ENCODE measurements around the gene SPINK13. TPM values are rescaled to one million over a fixed set of nuclear protein-coding genes. Genes with fewer than 3 reads are reported as not detected.
"Not testable (repeated sequence)": the region's sequence is repeated elsewhere in the genome, so short reads cannot be mapped to it uniquely, and the experiment has no call there.

SPINK13 gene, protein sequence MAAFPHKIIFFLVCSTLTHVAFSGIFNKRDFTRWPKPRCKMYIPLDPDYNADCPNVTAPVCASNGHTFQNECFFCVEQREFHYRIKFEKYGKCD
- not detected for total RNA-seq
- long read RNA-seq: 0 reads

DNA sequence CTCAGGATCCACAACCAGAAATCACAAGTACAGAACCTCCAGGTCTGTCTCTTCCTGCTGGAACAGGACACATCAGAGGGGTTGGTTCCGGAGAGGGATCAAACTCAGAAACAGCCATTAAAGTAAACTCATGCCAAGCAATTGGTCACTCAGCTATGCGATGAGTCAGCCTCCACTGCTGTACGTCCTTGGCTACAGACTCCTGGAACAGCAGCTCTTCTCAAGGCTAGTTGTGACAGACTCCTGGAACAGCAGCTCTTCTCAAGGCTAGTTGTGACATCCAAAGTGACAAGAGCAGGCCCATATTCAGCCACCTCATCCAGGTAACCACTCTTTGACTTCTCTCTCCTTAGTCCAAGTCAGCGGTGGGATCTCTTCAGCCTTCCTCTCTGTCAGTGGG, at the start of gene SPINK13:
Gene SPINK13, plus strand, starts transcription at position 229 of the 400 bp plus-strand sequence. CDS start 1,279 bp downstream, outside the sequence.
- no peak for DNase-seq (ENCODE audit: low spot score)

DNA sequence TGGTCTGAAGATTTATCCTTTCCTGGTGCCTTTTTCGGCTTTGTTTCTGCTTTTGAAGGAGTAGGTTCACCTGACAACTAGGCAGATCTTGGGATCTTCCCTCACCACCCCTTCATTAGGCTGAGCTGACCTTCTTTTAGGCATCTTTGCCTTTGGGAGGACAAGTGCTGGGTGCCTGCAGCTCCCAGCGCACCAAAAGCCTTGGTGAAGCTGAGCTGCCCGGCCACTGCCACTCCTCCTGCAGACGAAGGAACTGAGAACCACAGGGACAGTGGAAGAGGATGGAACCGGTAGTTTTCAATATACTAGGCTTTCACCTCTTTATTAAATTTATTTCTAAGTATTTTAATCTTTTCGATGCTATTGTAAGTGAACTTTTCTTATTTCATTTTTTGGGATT, 47.1 kb upstream of the SPINK13 start:
- DNase-seq (ENCODE audit: low spot score): no peak

DNA sequence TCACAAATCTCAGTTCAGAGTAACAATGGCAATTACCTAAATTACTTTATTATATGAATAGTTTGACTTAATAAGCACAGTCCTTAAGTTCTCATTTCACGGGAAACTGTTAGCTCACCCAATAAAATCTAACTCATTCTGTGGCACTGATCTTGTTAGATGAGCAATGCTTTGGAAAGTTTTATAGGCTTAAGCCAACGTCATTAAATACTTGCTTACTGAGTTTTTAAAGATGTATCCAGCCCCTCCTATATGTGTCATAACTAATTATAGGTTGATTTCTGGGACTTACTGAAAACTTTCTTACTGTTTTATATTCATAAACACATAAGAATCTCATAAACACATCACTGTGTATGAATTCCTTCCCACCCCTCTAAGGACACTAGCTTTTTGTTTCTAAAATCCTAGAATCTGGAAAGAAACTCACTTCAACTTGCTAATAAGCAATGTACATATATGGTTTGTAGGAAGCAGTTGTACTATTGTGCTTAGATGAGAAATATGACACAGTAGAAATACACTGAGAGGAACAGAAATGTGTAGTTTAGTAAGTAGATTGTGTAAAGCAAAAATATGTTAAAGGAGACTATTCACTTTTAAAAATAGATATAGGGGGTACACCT, 44.4 kb upstream of the SPINK13 start:
- no peak for DNase-seq (ENCODE audit: low spot score)

DNA sequence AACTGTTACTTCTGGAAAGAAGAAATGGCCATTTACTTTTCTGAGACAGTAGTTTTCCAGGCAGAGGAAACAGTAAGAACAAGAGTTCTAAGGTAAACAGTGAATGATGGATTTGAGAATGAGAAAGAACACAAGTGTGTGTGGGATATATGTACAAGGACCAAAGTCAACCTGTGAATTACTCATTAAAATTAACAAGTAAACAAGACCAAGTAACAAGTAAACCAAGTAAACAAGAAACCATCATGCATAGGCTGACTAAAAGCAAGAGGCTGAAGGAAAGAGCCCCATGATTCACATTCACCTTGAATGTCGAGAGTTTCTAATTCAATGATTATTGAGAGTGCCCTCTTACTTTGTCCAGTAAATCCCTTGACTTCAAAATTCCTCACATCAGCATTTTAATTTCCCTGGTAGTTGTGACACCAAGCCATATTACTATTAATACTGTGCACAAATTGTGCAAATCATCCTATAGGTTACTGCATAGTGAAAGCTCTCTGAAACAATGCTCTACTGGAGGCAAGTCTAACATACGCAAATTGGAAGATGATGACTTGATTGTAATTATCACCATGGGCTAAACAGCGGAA, 40.1 kb upstream of the SPINK13 start:
- DNase-seq (ENCODE audit: low spot score): no peak

DNA sequence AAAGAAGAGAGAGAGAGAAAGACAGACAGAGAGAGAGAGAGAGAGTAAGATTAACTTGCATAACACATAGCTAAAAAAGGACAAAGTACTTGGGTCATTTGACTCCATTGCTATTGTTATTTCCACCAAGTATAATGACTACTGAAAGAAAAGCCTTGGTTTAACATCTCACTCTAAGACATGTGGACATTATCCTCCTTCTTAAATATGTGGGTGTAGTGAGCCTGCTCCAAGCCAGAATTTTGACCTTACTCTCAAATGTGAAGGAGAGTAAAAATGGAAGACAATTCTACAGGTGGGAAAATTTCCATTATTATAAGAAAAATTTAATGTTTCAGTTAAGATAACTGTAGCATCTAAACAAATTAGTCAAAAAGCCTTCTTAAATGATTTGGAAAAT, 38.8 kb upstream of the SPINK13 start:
- DNase-seq (ENCODE audit: low spot score): no peak

DNA sequence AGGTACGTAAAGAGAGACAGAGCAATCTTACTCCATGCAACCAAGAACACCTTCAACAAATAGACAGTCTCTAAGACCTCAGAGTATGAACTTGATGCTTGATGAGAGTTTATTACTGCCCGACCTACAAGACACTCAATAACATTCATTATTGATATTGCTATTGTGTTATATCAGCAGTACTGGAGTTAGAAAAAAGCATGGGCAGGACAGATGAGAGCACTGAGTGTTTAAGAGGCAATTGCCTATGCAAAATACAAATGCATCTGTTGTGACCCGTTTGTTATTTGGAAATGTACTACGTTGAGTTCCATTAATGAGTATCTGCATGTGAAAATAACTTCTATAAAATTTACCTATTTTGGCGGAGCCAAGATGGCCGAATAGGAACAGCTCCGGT, 38.4 kb upstream of the SPINK13 start:
- no peak for DNase-seq (ENCODE audit: low spot score)

DNA sequence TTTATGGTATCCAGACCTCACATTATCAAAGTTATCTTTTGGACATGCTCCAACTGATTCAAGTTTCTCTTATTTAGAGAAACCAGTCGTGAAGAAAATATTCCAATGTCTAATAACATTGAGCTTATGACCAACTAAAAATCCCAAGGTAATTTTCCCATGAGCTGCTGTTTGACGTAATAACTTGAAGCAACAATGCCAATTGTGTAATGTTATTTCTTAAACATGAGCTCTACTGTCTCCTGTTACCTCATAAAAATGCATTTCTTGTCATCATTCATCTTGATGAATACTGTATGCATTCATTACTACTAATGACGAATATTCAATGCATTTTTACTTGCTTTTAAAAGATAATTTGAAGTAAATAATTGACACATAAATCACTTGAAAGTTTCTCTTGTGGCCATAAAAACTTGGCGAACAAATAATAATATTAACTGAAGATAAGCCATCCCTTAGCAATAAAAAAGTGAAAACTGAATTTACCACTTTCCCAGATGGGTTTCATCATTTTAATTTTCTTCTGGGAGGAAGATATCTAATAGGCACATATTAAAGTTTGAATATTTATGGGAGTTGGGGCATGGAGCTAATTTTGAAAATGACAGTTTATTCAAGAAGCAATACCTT, 30.7 kb upstream of the SPINK13 start:
- no peak for DNase-seq (ENCODE audit: low spot score)

DNA sequence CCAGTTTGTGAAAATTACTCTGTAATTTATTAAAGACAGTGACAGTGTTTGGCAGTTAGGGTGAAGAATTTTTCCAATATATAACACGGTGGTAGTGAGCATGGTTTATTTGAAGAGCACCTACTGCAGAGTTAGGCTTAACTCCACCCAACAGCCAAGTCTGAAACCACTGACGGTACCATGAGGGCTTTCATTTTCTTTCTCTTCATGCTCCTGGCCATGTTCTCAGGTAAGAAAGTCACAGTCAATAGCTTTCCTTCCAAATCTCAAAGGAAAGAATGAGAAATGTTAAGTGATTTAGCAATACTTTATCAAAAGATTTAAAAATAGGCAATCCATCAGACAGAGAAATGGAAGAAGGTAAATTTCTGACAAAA, 30.2 kb upstream of the SPINK13 start, which contains the start of gene MARCOL:
Gene MARCOL, plus strand, starts transcription at position 108 of the 377 bp plus-strand sequence. Its CDS starts 73 bp downstream, at position 181.
- no peak for DNase-seq (ENCODE audit: low spot score)

DNA sequence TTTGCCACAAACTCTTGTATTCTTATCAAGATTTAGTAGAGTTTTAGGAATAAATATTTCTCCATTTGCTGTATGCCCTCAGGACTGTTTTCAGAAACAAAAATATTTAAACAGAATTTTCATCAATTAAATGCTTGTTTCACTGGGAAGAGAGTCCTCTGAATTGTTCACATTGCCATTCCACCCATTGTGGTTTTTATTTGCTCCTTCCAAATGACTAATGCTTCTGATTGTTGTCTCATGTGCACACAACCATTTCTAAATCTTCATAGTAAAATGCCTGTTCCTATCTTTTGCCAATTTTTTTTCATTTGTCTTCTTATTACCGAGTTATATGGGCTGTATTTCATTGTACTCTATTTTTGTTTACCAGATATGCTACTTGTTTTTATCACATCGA, 19.7 kb upstream of the SPINK13 start:
- DNase-seq (ENCODE audit: low spot score): no peak

DNA sequence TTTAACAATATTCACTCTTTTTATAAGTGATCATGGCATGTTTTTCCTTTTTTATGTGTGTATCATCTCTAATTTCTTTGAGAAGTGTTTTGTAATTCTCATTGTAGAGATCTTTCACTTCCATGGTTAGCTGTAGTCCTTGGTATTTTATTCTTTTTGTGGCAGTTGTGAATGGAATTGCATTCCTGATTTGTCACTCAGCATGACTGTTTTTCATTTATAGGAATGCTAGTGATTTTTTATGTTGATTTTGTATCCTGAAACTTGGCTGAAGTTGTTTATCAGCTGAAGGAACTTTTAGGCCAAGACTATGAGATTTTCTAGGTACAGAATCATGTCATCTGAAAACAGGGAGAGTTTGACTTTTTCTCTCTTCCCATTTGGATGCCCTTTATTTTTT, 13.1 kb upstream of the SPINK13 start:
- DNase-seq (ENCODE audit: low spot score): no peak

DNA sequence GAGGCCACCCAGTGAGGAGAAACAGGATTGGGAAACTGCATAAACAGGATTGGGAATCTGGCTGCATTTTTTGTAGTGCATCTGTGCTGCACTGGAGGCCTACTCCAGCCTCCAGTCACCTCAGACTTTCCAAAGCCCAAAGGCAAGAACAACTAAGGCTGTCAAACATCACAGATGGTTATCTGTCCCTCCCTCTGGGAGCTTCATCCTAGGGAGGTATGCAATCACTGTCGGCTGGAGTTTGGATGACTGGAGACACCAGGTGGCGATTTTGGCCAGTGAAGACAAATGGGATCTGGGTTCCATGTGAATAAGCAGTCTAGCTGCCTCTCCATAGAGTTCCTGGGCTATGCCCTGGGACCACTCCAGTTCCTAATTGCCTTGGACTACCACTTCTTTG, 9.3 kb upstream of the SPINK13 start:
- no peak for DNase-seq (ENCODE audit: low spot score)

DNA sequence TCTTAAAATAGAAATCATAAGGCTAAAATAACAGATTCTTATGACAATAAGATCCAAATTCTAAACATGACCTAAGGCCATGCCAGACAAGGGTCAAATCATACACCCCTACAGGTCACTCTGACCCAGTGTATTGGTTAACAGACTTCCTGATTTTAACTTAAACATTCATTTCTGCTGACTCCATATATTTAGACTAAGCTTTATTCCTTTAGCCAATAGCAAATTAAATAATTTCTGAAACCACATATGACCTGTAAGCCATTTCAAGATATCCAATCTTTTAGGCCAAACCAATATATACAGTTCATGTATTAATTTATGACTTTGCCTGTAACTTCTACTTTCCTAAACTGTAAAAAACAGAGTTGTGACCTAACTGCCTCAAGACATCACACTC, 7.4 kb upstream of the SPINK13 start:
- DNase-seq (ENCODE audit: low spot score): no peak

DNA sequence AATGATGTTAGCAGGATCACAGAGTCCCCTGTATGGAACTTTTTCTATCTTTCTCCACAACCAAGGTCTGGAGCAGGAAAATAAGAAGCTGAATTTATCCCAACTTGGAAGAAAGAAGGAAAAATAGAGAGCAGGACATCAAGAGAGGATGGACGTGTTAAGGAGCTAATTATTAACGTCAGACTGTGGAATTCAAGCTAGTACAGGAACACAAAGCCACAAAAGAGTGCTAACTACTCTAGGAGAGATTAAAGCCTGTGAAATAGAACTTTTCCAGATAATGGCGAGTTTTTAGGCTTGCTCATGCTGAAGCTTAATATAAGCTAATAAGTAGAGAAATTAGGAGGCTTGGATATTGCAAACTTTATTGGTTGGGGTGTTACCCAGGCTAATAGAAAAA, 632 bp upstream of the SPINK13 start:
- no peak for DNase-seq (ENCODE audit: low spot score)

DNA sequence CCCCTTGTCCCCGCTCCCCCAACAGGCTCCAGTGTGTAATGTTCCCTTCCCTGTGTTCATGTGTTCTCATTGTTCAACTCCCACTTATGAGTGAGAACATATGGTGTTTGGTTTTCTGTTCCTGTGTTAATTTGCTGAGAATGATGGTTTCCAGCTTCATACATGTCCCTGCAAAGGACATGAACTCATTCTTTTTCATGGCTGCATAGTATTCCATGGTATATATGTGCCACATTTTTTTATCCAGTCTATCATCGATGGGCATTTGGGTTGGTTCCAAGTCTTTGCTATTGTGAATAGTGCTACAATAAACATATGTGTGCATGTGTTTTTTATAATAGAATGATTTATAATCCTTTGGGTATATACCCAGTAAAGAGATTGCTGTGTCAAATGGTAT, 6.5 kb downstream of the SPINK13 start:
- not testable (repeated sequence) for DNase-seq (ENCODE audit: low spot score)

DNA sequence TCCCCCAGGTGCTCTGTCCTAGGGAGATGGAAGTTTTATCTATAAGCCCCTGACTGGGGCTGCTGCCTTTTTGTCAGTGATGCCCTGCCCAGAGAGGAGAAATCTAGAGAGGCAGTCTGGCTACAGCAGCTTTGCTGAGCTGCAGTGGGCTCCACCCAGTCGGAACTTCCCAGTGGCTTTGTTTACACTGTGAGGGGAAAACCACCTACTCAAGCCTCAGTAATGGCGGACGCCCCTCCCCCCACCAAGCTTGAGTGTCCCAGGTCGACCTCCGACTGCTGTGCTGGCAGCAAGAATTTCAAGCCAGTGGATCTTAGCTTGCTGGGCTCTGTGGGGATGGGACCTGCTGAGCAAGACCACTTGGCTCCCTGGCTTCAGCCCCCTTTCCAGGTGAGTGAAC, 12.3 kb downstream of the SPINK13 start:
- not testable (repeated sequence) for DNase-seq (ENCODE audit: low spot score)

DNA sequence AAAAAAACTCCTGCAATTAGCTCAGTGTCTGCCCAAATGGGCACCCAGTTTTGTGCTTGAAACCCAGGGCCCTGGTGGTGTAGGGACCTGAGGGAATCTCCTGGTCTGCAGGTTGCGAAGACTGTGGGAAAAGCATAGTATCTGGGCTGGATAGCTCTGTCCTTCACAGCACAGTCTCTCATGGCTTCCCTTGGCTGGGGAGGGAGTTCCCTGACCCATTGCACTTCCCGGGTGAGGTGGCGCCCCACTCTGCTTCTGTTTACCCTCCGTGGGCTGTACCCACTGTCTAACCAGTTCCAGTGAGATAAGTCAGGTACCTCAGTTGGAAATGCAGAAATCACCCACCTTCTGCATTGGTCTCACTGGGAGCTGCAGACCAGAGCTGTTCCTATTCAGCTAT, 12.7 kb downstream of the SPINK13 start:
- not testable (repeated sequence) for DNase-seq (ENCODE audit: low spot score)

DNA sequence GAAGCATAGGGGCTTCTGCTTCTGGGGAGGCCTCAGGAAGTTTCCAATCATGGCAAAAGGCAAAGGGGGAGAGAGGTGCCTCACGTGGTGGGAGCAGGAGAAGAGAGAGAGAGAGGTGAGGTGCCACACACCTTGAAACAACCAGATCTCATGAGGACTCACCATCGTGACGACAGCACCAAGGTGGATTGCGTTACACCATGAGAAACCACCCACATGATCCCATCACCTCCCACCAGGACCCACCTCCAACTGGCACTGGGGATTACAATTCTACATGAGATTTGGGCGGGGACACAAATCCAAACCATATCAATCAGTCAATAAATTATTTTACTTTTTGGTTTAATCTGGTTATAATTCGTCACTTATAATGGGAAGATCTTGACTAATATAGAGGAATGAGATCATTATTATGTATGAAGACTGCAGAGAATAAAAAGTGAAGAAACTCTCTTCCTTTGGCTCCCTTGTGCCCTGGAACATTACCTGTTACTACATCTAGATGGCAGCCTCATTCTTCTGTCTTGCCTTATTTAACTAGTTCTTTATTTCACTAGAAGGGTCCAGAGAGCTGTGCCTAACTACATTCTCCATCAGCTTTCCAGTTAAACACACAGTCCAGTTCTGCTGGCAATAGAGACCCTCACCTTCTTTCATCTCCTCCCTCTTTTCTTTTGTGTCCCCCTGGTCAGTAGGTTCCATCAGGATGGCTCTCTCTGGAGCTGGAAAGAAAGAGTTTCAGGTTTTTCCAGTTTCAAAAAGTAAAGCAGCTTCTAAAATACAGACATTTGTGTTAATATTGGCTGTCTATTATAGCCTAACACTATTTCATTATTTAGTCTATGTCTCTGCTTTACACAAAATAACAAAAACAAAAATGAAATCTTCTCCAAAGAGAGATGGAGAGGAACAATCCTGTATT, 21.9 kb downstream of the SPINK13 start:
- DNase-seq (ENCODE audit: low spot score): no peak

DNA sequence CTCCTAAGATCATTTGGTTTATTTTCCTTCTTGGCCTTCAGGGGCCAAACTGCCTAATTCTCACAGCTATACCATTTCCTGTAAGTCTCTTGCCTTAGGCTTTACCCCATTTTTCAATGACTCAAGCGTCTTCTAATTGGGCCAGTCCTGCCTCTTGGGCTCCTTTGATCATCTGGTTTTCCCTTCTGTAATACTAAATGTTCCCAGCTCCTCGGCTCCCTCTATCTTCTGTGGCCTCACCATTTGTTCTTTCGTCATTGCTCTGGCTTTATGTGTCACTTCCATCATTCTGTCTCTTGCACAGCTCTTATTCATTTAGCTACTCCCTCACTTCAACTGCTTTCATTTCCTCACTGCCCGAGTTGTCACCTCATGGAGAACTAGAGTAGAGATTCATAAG, 29.1 kb downstream of the SPINK13 start:
- no peak for DNase-seq (ENCODE audit: low spot score)

DNA sequence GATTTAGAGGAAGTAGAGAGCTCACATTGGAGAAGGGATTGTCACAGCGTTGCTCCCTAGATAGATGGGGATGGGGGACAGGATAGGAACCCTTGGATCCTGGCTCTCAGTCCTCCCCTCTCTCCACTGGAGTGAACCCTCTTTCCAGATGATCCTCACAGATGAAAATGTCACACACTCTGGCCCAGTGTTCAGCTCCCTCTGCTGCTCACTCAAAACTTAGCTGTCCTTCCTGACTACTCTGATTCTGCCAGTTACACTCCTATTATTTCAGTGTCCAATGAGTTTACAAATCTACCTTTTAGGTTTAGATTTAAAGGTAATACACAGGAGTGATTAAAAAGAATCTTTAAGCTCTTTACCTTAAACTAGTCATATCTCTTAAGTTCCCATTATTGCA, 37.9 kb downstream of the SPINK13 start:
- no peak for DNase-seq (ENCODE audit: low spot score)

DNA sequence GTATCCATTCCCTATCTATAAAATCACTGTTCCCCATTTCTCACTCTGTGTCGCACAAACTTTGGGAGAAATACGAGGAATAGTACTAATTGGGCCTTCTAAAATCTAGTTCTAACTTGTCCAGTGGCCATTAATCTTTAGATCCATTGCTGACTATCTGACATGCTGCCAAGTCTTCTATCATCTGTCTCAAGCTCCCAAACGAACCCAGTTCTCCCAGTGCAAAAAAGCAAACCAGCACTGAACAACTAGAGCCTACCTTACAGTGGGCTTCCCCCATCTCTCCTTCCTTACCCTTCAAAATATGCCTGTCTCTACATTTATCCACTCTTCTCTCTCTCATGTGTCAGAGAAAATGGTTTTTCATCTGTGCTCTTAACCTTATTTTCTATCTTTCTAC, 40.4 kb downstream of the SPINK13 start:
- no peak for DNase-seq (ENCODE audit: low spot score)

DNA sequence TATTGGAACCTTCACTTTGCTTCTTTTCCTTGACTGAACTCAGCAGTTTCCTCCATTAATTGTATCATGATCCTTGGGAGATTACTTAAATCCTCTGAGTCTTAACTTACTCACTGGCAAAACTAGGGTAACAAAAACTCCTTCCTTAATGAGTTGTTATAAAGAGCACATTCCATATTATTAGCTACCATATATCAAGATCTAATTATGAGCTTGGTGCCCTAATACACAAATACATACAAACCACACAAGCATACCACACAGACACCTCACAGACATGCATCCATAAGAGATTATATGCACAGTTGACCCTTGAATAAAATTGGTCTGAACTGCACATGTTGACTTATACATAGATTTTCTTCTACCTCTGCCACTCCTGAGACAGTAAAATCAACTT, 41.2 kb downstream of the SPINK13 start:
- no peak for DNase-seq (ENCODE audit: low spot score)

DNA sequence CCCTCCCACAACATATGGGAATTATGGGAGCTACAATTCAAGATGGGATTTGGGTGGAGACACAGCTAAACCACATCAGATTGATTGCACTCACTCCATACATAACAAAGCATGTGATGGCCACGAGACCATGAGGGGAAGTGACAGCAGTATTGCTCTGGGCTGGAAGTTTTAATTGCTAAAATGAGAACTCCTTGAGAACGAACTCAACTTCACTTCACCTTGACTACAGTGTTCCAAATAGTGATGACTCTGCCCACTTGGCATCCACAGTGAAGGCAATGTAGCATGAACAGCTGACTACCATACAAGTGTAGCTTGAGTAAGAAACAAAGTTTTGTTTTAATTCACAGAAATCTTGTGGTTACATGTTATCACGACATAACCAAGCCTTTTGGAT, 42.9 kb downstream of the SPINK13 start:
- DNase-seq (ENCODE audit: low spot score): no peak

Measured in mesenteric fat pad (tissue), 1 donor.